Left cardiac atrium (tissue), 4 donors: ENCODE measurements around the gene SCG2. TPM values are rescaled to one million over a fixed set of nuclear protein-coding genes. Genes with fewer than 3 reads are reported as not detected.
"Not testable (repeated sequence)": the region's sequence is repeated elsewhere in the genome, so short reads cannot be mapped to it uniquely, and the experiment has no call there.

Source experiments
- ATAC-seq, 2 donors: fragments of 200-7000 bp; cut with Tn5 transposase; one replicate each; pipeline ENCODE4 v1.9.1; 2020; ENCODE audit warnings: mild to moderate bottlenecking in 2 of 2, moderate library complexity in 2 of 2
- DNase-seq: peaks from one replicate; pipeline ENCODE4 v3.0.0-alpha.2; 2020
- intact Hi-C, 2 donors: fragments of 100-400 bp; cut with DNase I; formaldehyde crosslinking; loops; one replicate each; pipeline versions ENCODE4 v1.14.1 to v1.15.1; 2022 to 2023
- total RNA-seq, 2 donors: library from RNA; stranded (reverse); fragmentation: NEBNext Ultra II Directional; extraction: Animal tissue kit (Norgen Biotek cat#: 25700); gene quantifications; one replicate each; pipeline ENCODE4 v1.2.1, GENCODE V29; 2021
- donor health status: DM: no; HTN: yes; CAD: no.
- donor health status: DM: no; HTN: yes; CAD: no; lungs with severe emphysema.
- donor health status: DM: yes; HTN: yes; CAD: no.
- donor health status: Dilated cardiomyopathy.

The SCG2 gene
- total RNA-seq, 2 donors from 2014 or later = 0.41 to 0.42 TPM

DNA sequence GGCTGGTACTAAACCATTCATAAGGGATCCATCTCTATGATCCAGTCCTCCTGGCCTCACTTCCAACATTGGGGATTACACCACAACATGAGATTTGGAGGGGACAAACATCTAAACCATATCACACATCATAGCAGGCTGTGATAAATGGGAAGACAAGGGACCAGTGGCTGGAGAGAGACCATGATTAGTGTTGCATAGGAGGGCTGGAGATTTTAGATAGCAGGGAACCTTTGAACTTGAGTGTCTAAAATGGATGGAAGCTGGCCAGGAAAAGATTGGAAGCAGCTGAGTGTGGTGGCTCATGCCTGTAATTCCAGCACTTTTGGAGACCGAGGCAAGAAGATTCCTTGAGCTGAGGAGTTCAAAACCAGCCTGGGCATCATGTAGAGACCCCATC lies 12.4 kb upstream of the SCG2 start:
- DNase-seq = no peak
- intact Hi-C loops = no loop called here
- no peak for ATAC-seq

DNA sequence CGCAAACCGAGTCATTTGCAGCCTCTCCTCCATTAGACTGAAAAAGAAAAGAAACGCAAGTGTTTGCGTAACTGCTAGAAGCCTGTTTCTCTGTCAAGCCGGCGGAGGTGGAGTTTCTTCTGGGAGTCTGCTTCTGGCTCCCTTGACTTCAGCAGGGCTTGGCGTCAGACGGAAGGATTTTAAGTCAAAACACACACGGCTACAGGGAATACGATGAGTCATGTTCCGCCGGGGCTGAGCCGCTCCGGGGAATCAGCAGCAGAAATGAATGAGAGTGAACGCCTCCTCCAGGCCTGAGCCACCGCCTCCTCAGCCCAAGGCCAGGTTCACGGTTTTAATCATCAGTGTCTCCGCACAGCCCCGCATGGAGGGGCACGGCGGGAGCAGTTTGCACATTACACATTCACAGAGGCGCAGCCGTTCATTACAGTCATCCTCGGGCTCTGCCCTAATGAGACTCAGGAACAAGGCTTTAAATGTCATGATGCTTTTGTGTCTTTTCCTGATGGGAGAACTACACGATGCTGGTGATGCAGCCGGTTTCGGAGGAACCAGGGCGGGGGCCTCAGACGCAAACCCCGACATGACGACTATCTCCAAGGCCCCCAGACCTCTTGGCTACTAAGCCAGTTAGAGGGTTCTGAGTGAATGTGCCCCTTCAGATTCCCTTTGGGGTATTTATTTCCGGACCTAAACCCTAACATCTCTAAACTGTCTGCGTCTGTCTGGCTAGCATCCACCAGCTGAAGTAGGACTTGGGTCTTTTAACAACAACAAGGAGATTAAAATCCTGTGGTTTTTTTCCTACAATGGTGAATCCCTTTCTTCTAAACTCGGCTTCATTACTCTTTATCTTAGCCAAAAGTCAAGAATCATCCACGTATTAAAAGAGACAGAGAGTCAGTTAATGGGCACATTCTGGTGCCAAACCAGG lies 11.1 kb upstream of the SCG2 start:
- ATAC-seq = peak; percentile 98 to 99
- intact Hi-C loops = no loop called here

DNA sequence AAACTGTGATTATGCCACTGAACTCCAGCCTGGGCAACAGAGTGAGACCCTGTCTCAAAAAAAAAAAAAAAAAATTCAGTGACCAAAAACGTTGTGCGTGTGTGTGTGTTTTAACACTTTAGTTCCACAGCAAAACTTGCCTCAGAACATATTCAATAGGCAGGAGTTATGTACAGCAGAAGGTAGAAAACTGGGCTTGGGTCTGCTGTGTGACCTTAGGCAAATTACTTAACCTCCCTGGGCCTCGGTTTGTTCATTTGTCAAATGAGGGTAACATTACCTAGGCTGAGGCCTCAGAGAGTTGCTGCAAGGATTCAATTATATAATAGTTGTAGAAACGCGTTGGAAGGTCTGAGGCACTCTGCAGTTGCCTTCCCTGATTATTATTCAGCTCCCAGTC lies 10.3 kb upstream of the SCG2 start:
- ATAC-seq (peak; percentile 24 to 33), DNase-seq (no peak)
- intact Hi-C loops = no loop called here

More for the DNA sequence above, 11.1 kb upstream of the SCG2 start:
- peak; percentile 89 for DNase-seq

DNA sequence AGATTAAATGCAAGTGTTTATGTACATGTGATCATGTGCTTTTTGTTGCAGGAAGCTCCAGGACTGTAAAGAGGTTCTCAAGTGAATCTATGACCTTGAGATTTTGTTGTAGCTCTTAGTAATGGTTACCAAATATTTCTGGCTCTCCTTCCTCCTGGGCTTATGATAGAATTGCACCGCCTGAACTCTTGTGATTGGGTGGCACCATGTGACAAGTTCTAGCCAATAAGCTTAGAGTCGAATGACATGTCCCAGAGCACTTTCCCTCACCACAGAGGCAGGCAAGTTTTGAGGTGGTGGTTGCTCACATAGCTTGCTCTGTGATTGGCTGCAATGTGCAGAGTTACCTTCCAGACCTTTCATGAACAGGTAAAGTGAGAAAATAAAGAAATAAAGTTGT lies 8.9 kb upstream of the SCG2 start:
- DNase-seq (no peak), ATAC-seq (no peak)
- intact Hi-C loops = no loop called here

DNA sequence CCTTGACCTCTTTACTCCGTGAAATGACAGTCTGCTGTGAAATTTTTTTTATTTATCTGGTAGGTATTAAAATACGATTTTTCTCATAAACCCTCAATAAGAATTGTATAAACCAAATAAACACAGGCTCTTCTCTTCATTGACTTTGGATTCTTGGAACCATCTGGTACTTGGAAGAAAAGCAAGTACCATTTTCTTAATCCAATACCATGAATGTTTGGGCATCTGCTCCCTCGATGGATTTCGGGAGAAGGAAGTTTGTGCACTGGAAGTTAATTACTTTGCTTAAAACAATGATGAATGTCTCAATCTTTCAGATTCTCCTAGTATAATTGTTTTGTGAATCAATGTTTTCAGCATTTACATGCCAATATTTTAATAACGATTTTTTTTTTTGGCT lies 5.3 kb upstream of the SCG2 start:
- intact Hi-C loops = loop anchor here in 1 of 2 donors (10.0 kb wide), 1 partner anchor 143 kb away; no protein-coding TSS in a partner anchor
- no peak for ATAC-seq
- DNase-seq = no peak

DNA sequence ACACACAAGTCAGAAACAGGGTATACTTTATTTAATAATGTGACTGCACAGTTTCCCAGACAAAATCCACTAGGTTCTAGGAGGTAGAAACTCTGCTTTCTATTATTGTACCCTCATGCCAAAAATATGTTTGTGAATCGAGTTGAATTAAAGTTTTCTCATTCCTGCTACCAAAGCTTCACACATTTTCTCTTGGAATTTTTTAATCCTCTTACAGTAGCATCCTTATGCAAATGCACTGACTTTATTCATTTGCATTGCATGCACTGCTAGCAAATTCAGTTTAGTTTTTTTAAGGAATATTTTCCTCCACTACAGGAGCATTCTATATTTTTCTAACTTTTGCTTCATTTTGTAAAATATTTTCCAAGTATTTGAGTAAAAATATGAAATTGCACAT lies 4.8 kb upstream of the SCG2 start:
- no peak for ATAC-seq
- intact Hi-C loops = loop anchor here in 1 of 2 donors (10.0 kb wide), 1 partner anchor 142 kb away; no protein-coding TSS in a partner anchor

DNA sequence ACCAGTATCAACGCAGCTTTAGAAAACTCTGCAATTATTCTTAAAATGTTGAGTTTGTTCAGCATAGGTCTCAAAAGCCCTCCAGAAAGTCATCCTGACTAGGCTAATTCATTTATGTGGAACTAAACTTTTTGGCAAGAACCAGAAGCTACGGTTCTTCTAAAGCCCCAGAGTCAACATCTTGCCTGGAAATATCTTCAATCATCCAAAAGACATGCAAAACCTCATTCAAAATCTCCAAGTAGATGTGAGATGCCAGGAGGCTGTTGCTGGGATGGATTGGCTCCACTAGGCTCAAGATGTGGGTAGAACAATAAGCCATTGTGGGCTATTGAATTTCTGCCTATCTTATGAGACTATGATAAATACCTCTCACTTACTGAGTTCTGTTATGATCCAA lies 2.1 kb upstream of the SCG2 start:
- intact Hi-C loops = loop anchor here in 1 of 2 donors (10.0 kb wide), 1 partner anchor 139 kb away; no protein-coding TSS in a partner anchor
- ATAC-seq (no peak), DNase-seq (no peak)

More for the DNA sequence above, 4.8 kb upstream of the SCG2 start:
- no peak for DNase-seq

DNA sequence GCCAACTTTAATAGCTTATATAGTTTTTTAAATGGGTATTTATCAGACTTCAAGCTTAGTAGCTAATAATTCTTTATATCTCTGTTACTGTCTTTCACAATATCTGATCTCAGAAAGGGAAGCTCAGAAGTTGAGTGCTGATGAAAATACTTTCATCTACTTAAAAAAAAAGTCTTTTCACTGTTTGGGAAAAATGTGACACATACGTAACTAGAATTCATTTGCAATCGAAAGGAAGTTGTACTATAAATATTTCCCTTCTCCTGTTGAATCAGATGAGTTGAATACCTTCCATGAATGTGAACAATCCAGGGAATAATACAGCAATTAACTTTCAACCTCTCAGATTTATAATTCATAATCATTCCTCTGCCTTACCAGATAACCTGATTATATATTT lies 811 bp upstream of the SCG2 start:
- ATAC-seq = no peak
- DNase-seq = no peak
- intact Hi-C loops = loop anchor here in 1 of 2 donors (10.0 kb wide), 1 partner anchor 138 kb away; no protein-coding TSS in a partner anchor

DNA sequence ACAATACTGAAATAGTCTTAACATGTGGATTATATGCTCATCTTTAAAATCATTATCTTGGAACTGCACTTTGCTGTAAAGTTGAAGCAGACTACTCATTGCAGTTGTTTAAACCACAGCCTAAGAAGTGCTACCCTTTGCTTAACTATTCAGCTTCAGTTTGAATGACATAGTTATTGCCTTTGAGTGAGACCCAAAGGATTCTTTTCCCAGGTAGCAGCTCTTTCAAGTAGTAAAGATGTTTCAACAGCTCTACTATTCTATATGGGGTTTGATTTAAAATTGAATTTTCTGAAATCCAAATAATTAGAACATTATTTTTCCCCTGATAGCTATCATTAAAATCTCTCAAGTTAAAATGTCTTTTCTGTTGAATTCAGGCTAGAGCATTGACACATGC lies 1.1 kb downstream of the SCG2 start:
- ATAC-seq = no peak
- DNase-seq = no peak
- intact Hi-C loops = loop anchor here in 1 of 2 donors (10.0 kb wide), 1 partner anchor 136 kb away; no protein-coding TSS in a partner anchor

DNA sequence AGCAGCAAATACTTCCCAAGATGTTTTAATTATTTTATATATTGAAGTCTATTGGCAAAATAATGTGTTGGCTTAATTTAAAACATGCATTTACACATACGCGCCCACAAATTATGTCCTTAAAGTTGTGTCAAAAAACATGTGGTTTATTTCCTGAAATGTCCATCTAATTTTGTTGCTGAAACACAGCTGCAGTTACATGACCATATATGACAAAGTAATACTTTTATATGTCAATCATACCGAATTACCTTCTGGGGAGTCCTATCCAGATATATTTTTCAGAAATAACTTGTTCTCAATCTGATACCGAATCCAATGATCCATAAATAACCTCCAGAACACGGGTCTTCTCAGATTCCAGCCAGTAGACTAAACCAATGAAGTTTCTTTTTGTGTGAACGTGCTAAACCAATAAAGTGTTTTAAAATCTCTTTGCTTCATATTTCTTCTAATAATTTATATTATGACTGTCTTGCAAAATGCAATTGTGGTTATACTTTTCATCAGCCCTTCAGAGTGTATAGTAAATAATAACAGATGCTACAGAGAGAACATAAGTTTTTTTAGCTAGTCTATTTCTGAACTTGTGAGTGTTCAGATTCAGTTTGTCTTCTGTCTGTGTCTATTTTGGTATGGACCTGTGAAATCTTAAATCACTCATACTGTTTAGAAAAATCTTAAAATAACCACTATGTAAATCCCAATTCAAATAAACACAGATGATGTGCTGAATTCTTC lies 2.4 kb downstream of the SCG2 start:
- intact Hi-C loops = loop anchor here in 1 of 2 donors (10.0 kb wide), 1 partner anchor 135 kb away; no protein-coding TSS in a partner anchor
- ATAC-seq (no peak), DNase-seq (no peak)

DNA sequence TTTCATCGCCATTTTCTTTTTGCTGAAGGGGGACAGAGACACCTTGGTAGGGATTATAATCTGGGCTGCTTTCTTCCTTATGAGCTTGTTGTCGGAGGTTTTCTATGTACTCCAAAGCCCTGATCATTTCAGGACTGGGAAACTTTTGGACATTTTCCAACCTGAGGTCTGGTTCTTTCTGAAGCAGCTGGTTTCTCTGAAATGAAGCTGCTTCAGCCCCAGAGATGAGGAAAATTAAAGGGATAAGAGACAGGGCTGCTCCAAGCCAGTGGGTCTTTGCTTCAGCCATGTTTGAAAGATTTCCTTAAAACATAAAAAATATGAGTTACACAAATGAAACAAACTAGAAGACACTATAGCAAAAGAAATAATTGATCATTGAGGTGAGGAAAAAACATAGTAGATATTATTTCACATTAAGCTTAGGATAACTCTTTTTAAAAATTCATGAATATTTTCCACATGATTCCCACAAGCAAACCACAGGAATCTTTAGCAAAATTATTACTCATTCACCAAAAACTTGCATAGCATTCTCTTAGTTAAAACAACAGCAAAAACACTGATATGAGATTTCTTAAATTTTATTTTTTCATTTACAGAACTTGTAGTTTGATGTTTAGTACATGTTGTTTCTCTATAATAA lies 3.0 kb downstream of the SCG2 start:
- DNase-seq (no peak), ATAC-seq (no peak)
- intact Hi-C loops = no loop called here

DNA sequence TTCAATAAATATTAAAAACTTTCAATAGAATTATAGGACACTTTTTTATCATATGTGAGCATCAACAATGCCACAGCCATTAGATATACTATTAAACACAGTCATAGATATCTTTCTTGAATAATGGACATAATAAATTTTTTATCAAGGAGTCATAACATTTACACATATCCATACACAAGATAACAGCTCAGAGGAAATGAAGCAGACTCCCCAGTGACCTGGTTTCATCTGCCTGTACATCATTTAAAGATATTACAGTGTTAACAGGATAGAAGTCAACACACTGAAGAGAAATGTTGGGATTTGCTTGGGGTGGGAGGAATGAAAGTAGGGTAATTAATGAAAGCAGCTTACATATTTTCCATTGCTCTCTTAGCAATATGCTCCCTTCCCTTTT lies 5.1 kb downstream of the SCG2 start:
- intact Hi-C loops = no loop called here
- DNase-seq (no peak), ATAC-seq (no peak)

DNA sequence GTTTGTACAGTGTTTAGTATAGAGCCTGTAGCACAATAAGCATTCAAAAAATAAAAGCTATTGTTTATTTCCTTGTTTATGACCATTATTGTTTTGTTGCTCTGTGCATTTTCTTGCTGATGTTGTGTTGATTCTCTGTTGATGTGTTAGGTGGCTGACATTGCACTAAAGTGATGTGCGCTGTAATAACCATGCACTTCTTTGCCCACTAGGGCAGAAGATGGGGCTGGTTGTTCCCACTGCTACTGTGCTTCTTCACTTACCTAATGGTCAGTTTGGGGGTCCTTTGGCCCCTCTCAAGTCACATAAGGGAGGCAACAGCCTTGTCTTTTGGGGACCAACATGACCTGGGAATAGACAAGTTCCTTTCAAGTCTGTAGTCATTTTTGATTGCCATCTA lies 6.0 kb downstream of the SCG2 start:
- DNase-seq (no peak), ATAC-seq (no peak)
- intact Hi-C loops = no loop called here

DNA sequence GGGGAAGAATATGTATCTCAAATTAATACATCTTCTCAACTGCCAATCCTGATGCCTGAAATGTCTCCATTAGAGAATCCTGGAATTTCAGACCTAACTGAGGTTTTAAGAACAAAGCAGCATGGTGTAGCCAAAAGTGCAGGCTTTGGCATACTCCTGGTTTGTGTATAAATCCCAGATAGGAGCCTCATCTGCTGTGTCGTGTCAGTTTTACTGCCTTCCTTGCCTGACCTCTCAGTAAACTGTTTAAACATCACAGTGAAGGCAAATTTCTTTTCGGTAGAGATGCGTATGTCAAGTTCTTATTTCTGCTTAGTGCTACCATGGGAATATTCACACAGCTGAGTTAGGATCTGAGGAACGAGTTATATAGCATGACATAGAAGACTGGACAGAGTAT lies 7.3 kb downstream of the SCG2 start:
- intact Hi-C loops = no loop called here
- DNase-seq (no peak), ATAC-seq (no peak)

DNA sequence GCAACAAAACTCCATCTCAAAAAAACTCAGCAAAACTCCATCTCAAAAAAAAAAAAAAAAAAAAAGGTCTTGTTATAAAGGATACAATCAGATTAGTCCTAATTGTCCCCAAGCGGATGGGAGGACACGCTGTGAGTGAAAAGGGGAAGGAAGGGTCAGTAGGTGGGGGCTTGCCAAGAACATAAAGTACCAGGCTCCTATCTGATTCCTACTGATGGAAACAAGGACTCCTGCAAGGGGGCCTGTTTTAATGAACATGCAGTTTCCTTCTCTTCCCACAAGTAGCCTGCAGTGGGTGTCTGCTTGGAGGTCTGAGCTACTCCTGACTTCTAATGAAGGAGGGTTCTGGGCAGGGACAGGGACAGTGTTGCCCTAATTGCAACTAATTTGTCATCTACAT lies 7.9 kb downstream of the SCG2 start:
- no peak for DNase-seq
- no peak for ATAC-seq
- intact Hi-C loops = no loop called here

DNA sequence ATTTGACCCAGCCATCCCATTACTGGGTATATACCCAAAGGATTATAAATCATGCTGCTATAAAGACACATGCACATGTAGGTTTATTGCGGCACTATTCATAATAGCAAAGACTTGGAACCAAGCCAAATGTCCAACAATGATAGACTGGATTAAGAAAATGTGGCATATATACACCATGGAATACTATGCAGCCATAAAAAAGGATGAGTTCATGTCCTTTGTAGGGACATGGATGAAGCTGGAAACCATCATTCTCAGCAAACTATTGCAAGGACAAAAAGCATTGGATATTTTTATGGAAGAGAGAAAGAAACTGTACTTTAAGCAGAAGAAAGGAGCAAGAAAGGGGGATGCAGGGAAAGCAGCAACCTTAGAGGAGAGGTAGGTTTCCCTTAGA lies 9.5 kb downstream of the SCG2 start:
- DNase-seq, intact Hi-C loops, ATAC-seq: not testable (repeated sequence)

DNA sequence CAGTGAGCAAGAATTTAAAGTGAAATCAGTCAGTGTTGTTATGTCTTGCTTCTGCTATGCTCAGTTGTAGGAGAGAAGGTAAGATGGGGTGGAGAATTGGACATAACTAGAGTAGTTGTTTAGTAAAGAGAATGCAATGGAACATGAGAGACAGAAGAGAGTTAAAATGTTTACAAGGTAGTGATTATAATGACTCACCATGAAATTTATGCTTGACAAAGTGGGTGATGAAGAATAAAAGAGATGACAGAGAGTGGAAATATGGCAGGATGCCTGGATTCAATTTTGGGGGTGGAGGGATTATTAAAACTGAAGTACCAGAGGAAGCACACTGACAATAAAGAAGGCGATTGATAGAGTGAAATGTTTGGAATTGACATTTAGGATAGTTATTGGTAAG lies 10.6 kb downstream of the SCG2 start:
- intact Hi-C loops = no loop called here
- no peak for ATAC-seq
- no peak for DNase-seq

DNA sequence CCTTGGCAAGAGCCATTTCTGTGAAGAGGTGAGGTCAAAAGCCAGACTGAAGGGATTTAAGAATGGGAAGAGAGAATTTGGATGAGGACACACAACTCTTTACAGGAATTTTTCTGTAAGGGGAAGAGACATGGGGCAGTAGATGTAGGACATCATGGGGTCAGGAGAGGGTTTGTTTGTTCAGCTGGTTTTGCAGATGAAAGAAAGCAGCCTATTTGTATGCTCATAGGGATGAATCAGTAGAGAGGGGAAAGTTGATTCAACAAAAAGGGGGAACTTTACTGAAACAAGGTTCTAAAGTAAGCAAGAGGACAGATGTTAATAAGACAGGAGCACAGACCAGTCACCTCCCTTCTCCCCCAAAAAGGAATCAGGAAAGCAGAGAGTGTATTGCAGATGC lies 11.2 kb downstream of the SCG2 start:
- intact Hi-C loops = no loop called here
- ATAC-seq (no peak), DNase-seq (no peak)

DNA sequence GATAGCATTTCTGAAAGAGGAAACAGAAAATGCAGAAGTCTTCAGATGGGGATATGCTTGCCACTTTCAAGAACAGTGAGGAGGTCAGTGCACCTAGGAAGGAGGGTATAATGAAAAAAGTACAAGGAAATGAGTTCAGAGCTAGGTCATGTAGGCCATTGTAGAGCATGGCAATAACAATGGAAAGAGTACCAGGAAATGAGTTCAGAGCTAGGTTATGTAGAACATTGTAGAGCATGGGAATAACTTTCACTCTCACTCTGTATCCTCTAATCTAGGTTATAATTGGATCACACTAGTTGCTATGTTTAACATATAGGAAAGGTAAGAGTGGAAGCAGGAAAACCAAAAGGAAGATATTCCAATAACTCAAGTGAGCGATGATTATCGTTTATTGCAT lies 12.3 kb downstream of the SCG2 start:
- intact Hi-C loops = no loop called here
- DNase-seq (no peak), ATAC-seq (no peak)

DNA sequence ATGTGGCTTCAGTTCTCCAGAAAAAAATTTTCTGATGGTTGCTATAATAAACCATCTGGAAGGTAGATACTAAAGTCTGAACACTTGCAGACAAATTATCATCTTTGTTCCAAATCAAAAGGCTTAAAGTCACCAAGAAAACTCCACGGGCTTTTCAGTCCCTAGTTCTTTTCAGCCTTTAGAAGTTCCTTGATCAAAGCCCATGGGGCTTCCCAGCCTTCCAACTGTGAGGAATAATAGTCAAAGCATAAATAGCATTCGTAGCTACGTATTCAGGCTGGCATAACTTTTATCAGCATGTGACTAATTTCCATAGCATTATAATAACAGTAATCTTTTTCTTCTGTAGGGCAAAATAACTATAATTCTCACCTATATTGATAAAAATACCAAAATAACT lies 13.9 kb downstream of the SCG2 start:
- intact Hi-C loops = no loop called here
- ATAC-seq = no peak

More for the DNA sequence above, 13.9 kb downstream of the SCG2 start:
- no peak for DNase-seq
